Measurements from ENCODE around the gene GLCCI1. TPM values are rescaled to one million over a fixed set of nuclear protein-coding genes. Genes with fewer than 3 reads are reported as not detected.
A peak's percentile ranks its signal among the peaks of the same experiment; 100 is the strongest.

Gene GLCCI1
- polyA plus RNA-seq, 6 donors from 2014 or later, result 17.2 to 35.4 (median 20.9) TPM

DNA sequence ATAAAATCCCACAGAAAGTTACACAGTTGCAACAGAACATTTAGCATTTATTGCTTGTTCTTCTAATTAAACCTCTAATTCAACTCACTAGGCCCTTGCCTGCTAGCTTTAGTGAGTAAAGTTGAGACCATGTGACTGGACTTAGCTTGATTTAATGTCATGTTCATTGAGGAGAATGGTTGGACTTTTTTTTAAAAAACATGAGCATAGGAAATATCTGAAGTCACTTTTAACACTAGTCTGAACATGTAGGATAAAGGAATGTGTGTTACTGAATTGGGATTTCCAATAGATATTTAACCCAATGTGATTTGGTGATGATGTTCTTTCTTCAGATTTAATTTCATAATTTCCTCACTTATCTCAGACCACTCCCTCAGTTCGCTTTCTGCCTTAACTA lies 24.6 kb upstream of the GLCCI1 start:
- Mint-ChIP-seq H3K27me3 (no peaks in the 10 kb centered on the region), H3K36me3 (no peaks in the 10 kb centered on the region), H3K4me3 (peak overlapping the region in 3 of 8 donors; percentile 70 to 91 (median 83)), H3K9me3 (no peaks in the 10 kb centered on the region), H3K27ac (peak overlapping the region in 5 of 6 donors; percentile 8 to 95 (median 62)), H3K4me1 (peaks cover 17 to 20% (median 18%) of the 10 kb centered on the region in 3 donors)
- ATAC-seq (ENCODE audit: low read depth in 2 of 2), result no peak
- DNase-seq, result no peak

DNA sequence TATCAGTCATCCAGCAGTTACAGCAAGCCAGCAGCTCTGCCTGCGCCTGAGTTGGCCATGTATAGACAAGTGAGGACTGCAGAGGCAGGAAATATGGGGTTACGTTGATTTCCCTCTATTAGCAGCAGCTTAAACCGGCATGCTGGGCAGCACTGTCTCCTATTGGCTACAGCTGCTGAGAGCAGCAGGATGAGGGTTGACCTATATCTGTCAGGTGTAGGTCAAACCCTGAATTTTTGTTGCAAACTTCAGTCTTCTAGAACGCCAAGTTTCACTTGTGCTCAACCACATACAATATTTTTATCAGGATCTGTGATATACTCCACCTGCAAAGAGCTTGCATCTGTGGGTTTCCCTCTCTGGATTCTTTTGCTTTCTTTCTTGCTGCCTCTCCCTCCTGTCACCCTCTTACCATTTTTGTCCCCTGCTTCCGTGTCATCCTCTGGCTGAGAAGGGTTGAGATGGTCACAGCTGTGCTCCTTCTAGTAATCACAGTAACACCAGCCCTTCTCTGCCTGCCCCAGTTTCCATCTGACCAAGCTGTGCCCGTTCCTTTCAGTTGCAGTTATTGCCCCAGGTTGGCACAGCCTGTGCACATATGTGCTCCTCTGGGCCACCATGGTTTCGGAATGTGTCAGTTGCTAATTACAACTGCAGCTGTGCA lies 23.8 kb upstream of the GLCCI1 start:
- ATAC-seq (ENCODE audit: low read depth in 2 of 2), result peak; percentile 88 to 89
- no peaks in the 10 kb centered on the region for H3K9me3 Mint-ChIP-seq
- H3K27ac Mint-ChIP-seq, result peak overlapping the region; percentile 8 to 98 (median 86)
- peak; percentile 18 for DNase-seq
- peaks cover 17 to 20% (median 18%) of the 10 kb centered on the region in 3 donors for H3K4me1 Mint-ChIP-seq
- H3K4me3 Mint-ChIP-seq, result peak overlapping the region; percentile 31 to 91 (median 71)
- H3K27me3 Mint-ChIP-seq, result no peaks in the 10 kb centered on the region
- no peaks in the 10 kb centered on the region for H3K36me3 Mint-ChIP-seq

DNA sequence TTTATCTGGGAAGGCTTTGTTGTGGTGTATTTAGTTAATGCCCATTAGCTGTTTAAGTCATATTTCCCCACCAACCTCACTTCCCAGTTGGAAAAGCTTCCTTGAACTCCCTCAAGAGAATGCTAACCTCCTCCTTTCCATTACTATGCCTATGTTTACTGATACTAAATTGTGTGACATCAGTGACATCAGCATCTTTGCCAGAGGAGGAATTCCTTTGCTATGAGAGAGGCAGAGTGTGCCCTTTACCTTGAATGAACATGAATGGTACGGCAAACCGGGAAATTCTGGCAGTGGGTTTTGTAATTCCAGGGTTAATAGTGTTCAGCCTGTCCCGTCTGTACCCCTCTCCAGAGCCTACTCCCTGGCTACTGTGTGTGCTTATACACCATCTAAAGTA lies 22.1 kb upstream of the GLCCI1 start:
- no peak overlapping the region for H3K4me3 Mint-ChIP-seq
- no peak overlapping the region for H3K27ac Mint-ChIP-seq
- DNase-seq (no peak), ATAC-seq (ENCODE audit: low read depth in 2 of 2) (no peak)
- H3K27me3 Mint-ChIP-seq, result no peaks in the 10 kb centered on the region
- H3K9me3 Mint-ChIP-seq, result peaks cover 1 to 7% (median 4%) of the 10 kb centered on the region in 7 donors
- H3K36me3 Mint-ChIP-seq, result peaks cover 10% of the 10 kb centered on the region in 2 donors
- H3K4me1 Mint-ChIP-seq, result peaks cover 17 to 20% (median 18%) of the 10 kb centered on the region in 3 donors

DNA sequence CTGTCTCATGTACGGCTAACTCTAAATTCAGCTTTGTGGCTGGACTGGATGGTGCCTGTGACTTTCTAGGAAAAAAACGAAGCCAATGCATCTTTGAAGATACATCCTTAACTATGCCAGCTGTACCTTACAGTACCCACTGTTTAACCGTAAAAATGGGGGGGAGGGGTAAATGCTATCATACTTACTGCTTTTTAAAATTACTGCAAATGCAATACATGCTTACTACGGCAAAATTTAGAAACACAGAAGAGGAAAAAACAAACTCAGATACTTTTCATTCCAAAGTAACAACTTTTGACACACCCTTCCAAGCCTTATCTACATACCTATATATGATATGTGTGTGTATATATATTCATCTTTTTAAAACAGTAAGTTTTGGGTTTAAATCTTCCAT lies 20.4 kb upstream of the GLCCI1 start:
- DNase-seq (no peak), ATAC-seq (ENCODE audit: low read depth in 2 of 2) (no peak)
- Mint-ChIP-seq H3K27ac (no peak overlapping the region), H3K27me3 (no peaks in the 10 kb centered on the region), H3K4me1 (peaks cover 14 to 20% (median 18%) of the 10 kb centered on the region in 3 donors), H3K9me3 (peaks cover 1 to 7% (median 4%) of the 10 kb centered on the region in 7 donors), H3K36me3 (peaks cover 10% of the 10 kb centered on the region in 2 donors), H3K4me3 (no peak overlapping the region)

DNA sequence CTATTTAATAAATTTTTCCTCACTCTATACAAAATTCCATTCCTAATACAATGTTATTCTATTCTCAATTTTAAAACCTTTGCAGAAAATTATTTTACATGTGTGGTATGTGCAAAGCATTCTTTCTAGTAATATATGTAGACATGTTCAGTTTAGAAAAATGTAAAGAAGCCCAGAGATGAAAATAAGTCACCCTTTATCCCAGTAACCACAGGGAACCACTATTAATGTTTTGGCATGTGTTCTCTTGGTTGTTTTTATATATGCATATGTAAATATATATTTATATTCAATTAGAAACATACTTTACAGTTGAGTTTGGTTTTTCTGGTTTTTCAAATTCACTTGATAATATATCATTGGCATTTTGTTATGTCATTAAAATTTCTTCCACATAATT lies 14.8 kb upstream of the GLCCI1 start:
- DNase-seq (no peak), ATAC-seq (ENCODE audit: low read depth in 2 of 2) (no peak)
- H3K4me3 Mint-ChIP-seq, result no peak overlapping the region
- peaks cover 1 to 7% (median 4%) of the 10 kb centered on the region in 7 donors for H3K9me3 Mint-ChIP-seq
- no peak overlapping the region for H3K27ac Mint-ChIP-seq
- H3K27me3 Mint-ChIP-seq, result no peaks in the 10 kb centered on the region
- H3K36me3 Mint-ChIP-seq, result peaks cover 10% of the 10 kb centered on the region in 2 donors
- peaks cover 0 to 5% (median 0%) of the 10 kb centered on the region in 3 donors for H3K4me1 Mint-ChIP-seq

DNA sequence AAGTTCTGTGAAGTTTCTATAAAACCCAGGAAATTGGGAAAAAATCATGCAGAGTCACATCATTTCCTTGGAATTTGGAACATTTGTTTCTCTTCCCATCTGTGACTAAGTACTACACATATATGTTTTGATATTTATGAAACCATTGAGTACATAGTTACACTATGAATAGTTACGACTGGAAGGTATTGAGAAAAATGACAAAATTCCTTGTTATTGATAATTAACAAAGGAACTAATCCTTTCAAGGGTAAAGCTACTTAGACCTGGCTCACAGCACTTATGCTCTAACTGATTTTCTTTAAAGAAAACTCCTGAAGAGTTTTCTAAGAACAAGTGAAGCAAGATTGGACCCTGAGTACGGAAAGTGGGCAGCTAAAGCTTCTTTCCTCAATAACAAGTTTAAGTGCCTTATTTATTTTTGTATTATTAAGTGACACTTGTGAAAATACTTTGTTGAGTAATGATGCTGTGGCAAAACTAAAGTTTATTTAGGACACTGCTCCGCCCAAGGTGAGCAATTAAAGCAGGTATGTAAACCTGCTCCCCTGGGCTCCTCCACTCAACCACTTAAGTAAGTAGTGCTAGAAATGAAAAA lies 12.0 kb upstream of the GLCCI1 start:
- no peak for ATAC-seq (ENCODE audit: low read depth in 2 of 2)
- H3K27me3 Mint-ChIP-seq, result no peaks in the 10 kb centered on the region
- peaks cover 0 to 5% (median 0%) of the 10 kb centered on the region in 3 donors for H3K4me1 Mint-ChIP-seq
- H3K36me3 Mint-ChIP-seq, result no peaks in the 10 kb centered on the region
- no peak for DNase-seq
- H3K4me3 Mint-ChIP-seq, result no peak overlapping the region
- H3K27ac Mint-ChIP-seq, result peak overlapping the region in 1 of 6 donors; percentile 57
- no peaks in the 10 kb centered on the region for H3K9me3 Mint-ChIP-seq

DNA sequence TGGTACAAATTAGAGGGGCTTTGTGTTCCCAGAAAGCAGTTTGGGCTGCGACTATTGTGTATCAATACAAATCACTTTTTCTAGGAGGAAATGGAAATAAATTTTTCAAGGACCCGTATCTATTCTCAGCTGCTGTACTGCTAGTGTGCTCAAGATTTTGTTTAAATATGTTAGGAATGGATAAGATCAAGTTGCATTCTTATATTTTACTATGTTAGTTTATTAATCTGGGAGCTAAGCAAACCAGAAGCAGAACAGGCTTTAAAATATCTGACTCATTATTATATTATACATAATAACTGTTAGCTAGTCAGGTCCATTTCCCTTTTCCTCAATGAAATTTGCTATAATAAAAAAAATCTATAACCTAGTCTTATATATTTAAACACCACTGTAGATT lies 11.1 kb upstream of the GLCCI1 start:
- H3K27me3 Mint-ChIP-seq, result no peaks in the 10 kb centered on the region
- ATAC-seq (ENCODE audit: low read depth in 2 of 2) (no peak), DNase-seq (no peak)
- no peak overlapping the region for H3K4me3 Mint-ChIP-seq
- no peak overlapping the region for H3K27ac Mint-ChIP-seq
- H3K4me1 Mint-ChIP-seq, result peaks cover 0 to 5% (median 0%) of the 10 kb centered on the region in 3 donors
- no peaks in the 10 kb centered on the region for H3K9me3 Mint-ChIP-seq
- H3K36me3 Mint-ChIP-seq, result no peaks in the 10 kb centered on the region

DNA sequence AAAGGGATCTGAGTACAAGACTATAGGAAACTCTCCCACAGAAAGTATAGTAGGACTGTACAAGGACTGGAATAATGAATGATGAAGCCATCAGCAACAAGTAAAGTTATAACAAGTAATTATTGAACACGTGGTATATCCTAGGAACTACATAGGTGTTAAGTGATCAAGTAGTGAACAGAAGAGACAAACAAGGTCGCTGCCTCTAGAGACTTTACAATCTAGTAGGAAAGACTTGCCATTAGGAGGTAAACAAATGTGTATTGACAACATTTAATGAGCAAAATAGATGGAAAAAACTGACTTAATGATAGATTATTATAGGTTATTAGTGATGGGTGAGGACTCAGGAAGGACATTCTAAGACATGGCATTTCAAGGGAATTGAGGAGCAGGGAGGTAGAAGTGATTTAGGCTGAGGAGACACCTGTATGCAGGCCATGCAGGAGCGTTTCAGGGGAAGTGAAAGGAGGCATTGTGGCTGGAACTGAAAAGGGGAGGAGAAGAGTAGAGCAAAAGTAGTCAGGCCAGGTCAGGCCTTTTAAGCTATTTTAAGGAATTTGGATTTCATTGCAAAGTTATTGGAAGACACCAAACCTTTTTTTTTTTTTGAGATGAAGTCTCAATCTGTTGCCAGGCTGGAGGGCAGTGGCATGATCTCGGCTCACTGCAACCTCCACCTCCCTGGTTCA lies 8.5 kb upstream of the GLCCI1 start:
- H3K36me3 Mint-ChIP-seq, result no peaks in the 10 kb centered on the region
- no peak for ATAC-seq (ENCODE audit: low read depth in 2 of 2)
- no peak for DNase-seq
- H3K4me1 Mint-ChIP-seq, result peaks cover 3 to 9% (median 8%) of the 10 kb centered on the region in 3 donors
- no peak overlapping the region for H3K27ac Mint-ChIP-seq
- no peaks in the 10 kb centered on the region for H3K9me3 Mint-ChIP-seq
- H3K27me3 Mint-ChIP-seq, result no peaks in the 10 kb centered on the region
- no peak overlapping the region for H3K4me3 Mint-ChIP-seq

DNA sequence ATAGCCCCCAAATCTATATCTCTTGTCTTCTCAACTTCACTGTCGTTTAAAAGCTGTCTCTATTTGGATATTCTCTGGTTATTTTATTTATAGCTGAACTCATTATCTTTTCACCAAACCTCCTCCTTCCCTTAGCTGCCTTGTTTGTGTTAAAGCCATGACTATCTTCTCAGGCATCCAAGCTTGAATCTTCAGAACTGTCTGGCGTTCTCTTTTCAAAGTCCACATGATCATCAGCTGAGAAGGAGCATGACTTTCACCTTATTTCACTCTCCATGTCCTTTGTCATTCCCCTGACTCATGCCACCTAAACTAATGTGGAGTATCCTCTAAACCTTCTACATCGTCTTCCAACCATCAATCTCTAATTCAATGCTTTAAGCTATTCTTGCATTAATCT lies 5.7 kb upstream of the GLCCI1 start:
- no peaks in the 10 kb centered on the region for H3K9me3 Mint-ChIP-seq
- H3K27me3 Mint-ChIP-seq, result no peaks in the 10 kb centered on the region

DNA sequence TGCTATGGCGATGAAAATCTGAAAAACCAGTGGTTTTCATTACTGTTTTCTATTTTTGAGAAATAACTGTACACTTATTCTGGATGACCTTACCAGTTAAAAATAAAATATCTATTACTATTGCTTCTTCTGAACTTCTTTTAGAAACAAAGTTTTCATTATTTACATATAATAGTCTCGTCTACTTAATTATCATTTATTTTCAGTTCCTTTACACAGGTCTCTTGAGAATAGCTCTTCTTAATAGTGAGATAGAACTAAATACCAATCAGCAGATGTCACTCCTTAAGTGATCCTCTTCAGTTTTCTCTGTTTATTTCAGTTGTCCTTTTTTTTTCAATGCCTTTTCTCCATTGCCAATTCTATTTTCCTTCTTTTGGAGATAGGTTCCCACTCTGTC lies 4.3 kb upstream of the GLCCI1 start:
- H3K4me1 Mint-ChIP-seq, result peaks cover 11 to 25% (median 15%) of the 10 kb centered on the region in 3 donors
- H3K27ac Mint-ChIP-seq, result peak overlapping the region in 2 of 6 donors; percentile 24 to 71
- H3K27me3 Mint-ChIP-seq, result no peaks in the 10 kb centered on the region
- H3K9me3 Mint-ChIP-seq, result no peaks in the 10 kb centered on the region
- ATAC-seq (ENCODE audit: low read depth in 2 of 2), result no peak
- no peak overlapping the region for H3K4me3 Mint-ChIP-seq
- H3K36me3 Mint-ChIP-seq, result no peaks in the 10 kb centered on the region
- no peak for DNase-seq

More for the DNA sequence above, 5.7 kb upstream of the GLCCI1 start:
- ATAC-seq (ENCODE audit: low read depth in 2 of 2), result no peak
- Mint-ChIP-seq H3K4me1 (peaks cover 7 to 22% (median 15%) of the 10 kb centered on the region in 3 donors), H3K27ac (no peak overlapping the region), H3K4me3 (no peak overlapping the region), H3K36me3 (no peaks in the 10 kb centered on the region)
- DNase-seq, result no peak

DNA sequence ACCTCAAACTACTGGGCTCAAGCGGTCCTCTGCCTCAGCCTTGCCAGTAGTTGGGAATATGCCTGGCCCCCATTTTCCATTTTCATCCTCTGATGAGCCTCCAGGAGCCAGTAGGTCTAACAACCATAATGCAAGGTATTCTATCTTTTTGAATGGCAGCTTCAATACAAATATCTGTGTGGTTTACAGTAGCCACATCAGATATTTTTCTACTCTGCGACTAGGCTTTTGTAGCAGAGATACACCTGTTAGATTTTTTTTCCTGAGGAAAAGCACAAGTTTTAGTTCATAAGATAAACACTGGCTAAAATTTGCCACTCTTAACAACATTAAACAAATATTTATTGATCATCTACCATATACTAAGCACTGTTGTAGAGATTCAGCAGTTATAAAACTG lies 3.9 kb upstream of the GLCCI1 start:
- ATAC-seq (ENCODE audit: low read depth in 2 of 2) (no peak), DNase-seq (no peak)
- H3K27ac Mint-ChIP-seq, result peak overlapping the region in 1 of 6 donors; percentile 71
- peaks cover 11 to 25% (median 15%) of the 10 kb centered on the region in 3 donors for H3K4me1 Mint-ChIP-seq
- no peaks in the 10 kb centered on the region for H3K36me3 Mint-ChIP-seq
- no peaks in the 10 kb centered on the region for H3K9me3 Mint-ChIP-seq
- no peaks in the 10 kb centered on the region for H3K27me3 Mint-ChIP-seq
- no peak overlapping the region for H3K4me3 Mint-ChIP-seq

DNA sequence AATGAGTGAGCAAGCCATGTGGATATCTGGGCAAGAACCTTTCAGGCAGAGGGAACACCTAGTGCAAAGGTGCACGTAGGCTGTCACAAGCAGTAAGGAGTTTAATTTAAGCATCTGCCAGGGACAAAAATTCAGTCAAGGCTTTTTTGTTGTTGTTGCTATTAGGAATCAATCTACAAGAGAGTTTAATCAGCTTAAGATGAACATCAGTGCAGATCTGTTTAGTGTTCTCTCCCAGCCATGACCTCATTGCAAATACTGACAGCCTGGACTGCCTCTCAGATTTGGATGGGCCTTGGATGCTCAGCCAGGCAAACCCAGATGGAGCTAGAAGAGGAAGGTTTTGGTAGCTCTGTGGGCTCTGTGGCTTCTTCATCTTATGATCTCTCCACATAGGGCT lies 3.3 kb upstream of the GLCCI1 start:
- Mint-ChIP-seq H3K27ac (no peak overlapping the region), H3K36me3 (no peaks in the 10 kb centered on the region), H3K4me3 (peak overlapping the region in 1 of 8 donors; percentile 48), H3K9me3 (no peaks in the 10 kb centered on the region), H3K4me1 (peaks cover 11 to 25% (median 15%) of the 10 kb centered on the region in 3 donors), H3K27me3 (no peaks in the 10 kb centered on the region)
- DNase-seq, result no peak
- ATAC-seq (ENCODE audit: low read depth in 2 of 2), result no peak

DNA sequence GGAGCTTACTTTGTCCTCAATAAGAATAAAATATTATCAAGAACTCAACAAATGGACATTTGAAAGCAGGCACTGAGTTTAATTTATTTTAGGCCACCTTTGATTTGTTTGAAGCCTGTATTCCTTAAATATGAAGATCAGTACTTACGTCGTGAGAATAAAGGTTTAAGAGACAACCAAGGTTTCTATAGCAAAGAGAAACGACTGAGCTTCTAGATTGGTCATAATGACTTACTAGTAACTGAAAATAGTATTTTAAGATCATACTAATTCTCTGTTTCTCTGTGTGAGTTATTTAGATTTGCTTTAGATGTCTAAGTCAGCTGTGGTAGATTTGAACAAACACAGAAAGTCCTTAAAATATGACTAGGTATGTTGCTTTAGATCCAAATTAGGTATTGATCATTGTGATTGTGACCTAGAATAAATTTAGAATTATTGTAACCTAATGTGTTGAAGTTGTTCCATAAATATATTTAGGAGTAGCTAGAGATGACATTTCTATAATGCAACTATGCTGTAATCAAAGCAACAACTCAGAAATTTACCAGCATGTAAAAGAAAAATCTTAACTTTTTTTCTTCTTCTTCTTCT lies 2.4 kb upstream of the GLCCI1 start:
- Mint-ChIP-seq H3K4me3 (peak overlapping the region in 1 of 8 donors; percentile 10), H3K4me1 (peaks cover 11 to 25% (median 15%) of the 10 kb centered on the region in 3 donors), H3K9me3 (no peaks in the 10 kb centered on the region), H3K27me3 (no peaks in the 10 kb centered on the region), H3K36me3 (no peaks in the 10 kb centered on the region), H3K27ac (no peak overlapping the region)
- DNase-seq (no peak), ATAC-seq (ENCODE audit: low read depth in 2 of 2) (no peak)
